CD14-positive monocyte (primary cell): ENCODE results near the gene PRDM10. TPM values are rescaled to one million over a fixed set of nuclear protein-coding genes. Genes with fewer than 3 reads are reported as not detected.

Source experiments
- DNase-seq, 3 donors: peaks; one replicate each; pipeline ENCODE4 v3.0.0-alpha.2; 2011 to 2022
- H2AFZ ChIP-seq: 2 replicates; pipeline ENCODE4 v1.6.0; 2012; ENCODE audit warnings: mild to moderate bottlenecking, low read depth, low read length, inconsistent platforms; ENCODE audit not compliant: insufficient read depth, poor library complexity, severe bottlenecking
- H3K27ac ChIP-seq, 2 donors: 1 replicate in 1 of 2; 2 replicates in 1 of 2; pipeline ENCODE4 v1.5.1; 2012 to 2013; ENCODE audit warnings: low read length in 2 of 2, control low read depth in 1 of 2, inconsistent platforms in 1 of 2, low read depth in 1 of 2, mild to moderate bottlenecking in 1 of 2
- H3K27me3 ChIP-seq, 2 donors: one replicate each; pipeline versions ENCODE4 v1.6.0 to v1.6.1; 2011 to 2013; ENCODE audit warnings: low read length in 2 of 2; ENCODE audit not compliant: control insufficient read depth in 2 of 2, insufficient read depth in 2 of 2
- H3K36me3 ChIP-seq, 2 donors: replicated peaks in 1 of 2; 1 replicate in 1 of 2; 2 replicates in 1 of 2; pipeline versions ENCODE4 v1.5.1 to v1.6.1; 2012 to 2013; ENCODE audit warnings: low read length in 2 of 2, control low read depth in 1 of 2, inconsistent platforms in 1 of 2, mild to moderate bottlenecking in 1 of 2; ENCODE audit not compliant: insufficient read depth in 2 of 2, control insufficient read depth in 1 of 2
- H3K4me1 ChIP-seq, 2 donors: 1 replicate in 1 of 2; 2 replicates in 1 of 2; pipeline versions ENCODE4 v1.5.1 to v1.6.1; 2012 to 2013; ENCODE audit warnings: low read length in 2 of 2, control low read depth in 1 of 2, inconsistent platforms in 1 of 2, mild to moderate bottlenecking in 1 of 2, moderate library complexity in 1 of 2; ENCODE audit not compliant: insufficient read depth in 2 of 2, control insufficient read depth in 1 of 2
- H3K4me2 ChIP-seq: replicated peaks from 2 replicates; pipeline ENCODE3; 2012; ENCODE audit warnings: low read length, moderate library complexity, mild to moderate bottlenecking; ENCODE audit not compliant: poor library complexity, severe bottlenecking; ENCODE audit errors: extremely low read depth
- H3K4me3 ChIP-seq, 3 experiments: fragments of 200-600 bp in 1 of 3; sonication (generic) in 1 of 3; replicated peaks in 1 of 3; 1 replicate in 2 of 3; 2 replicates in 1 of 3; pipeline ENCODE4 v1.5.1; 2011 to 2013; ENCODE audit warnings: low read length in 3 of 3, mild to moderate bottlenecking in 3 of 3, control low read depth in 2 of 3, low read depth in 2 of 3, inconsistent platforms in 1 of 3, moderate library complexity in 1 of 3
- H3K79me2 ChIP-seq: 2 replicates; pipeline ENCODE4 v1.6.0; 2012; ENCODE audit warnings: mild to moderate bottlenecking, control low read depth, inconsistent platforms, low read length, moderate library complexity; ENCODE audit not compliant: insufficient read depth
- H3K9ac ChIP-seq: 2 replicates; pipeline ENCODE4 v1.6.0; 2017; ENCODE audit warnings: low read length, mild to moderate bottlenecking; ENCODE audit not compliant: insufficient read depth, poor library complexity, severe bottlenecking
- H3K9me3 ChIP-seq, 2 donors: replicated peaks in 1 of 2; 1 replicate in 1 of 2; 2 replicates in 1 of 2; pipeline versions ENCODE4 v1.5.1 to v1.6.1; 2012 to 2013; ENCODE audit warnings: low read length in 2 of 2, control low read depth in 1 of 2; ENCODE audit not compliant: control insufficient read depth in 1 of 2, insufficient read depth in 1 of 2
- H4K20me1 ChIP-seq: 2 replicates; pipeline ENCODE4 v1.6.0; 2012; ENCODE audit warnings: mild to moderate bottlenecking, low read length, control low read depth, moderate library complexity; ENCODE audit not compliant: insufficient read depth
- H3K27ac Mint-ChIP-seq, 7 donors: one replicate each; pipeline ENCODE4 v1.8.0; 2020; ENCODE audit warnings: mild to moderate bottlenecking in 7 of 7, mixed read lengths in 7 of 7, moderate library complexity in 6 of 7, inconsistent platforms in 2 of 7
- H3K27me3 Mint-ChIP-seq, 3 donors: one replicate each; pipeline ENCODE4 v1.8.0; 2021 to 2022; ENCODE audit warnings: low read depth in 3 of 3, mild to moderate bottlenecking in 3 of 3, mixed read lengths in 3 of 3, moderate library complexity in 3 of 3, inconsistent platforms in 1 of 3
- H3K36me3 Mint-ChIP-seq, 2 donors: one replicate each; pipeline ENCODE4 v1.8.0; 2020; ENCODE audit warnings: mixed read lengths in 2 of 2, inconsistent platforms in 1 of 2, mild to moderate bottlenecking in 1 of 2
- H3K4me1 Mint-ChIP-seq: one replicate; pipeline ENCODE4 v1.8.0; 2020; ENCODE audit warnings: mild to moderate bottlenecking, mixed read lengths
- H3K4me3 Mint-ChIP-seq, 2 donors: one replicate each; pipeline ENCODE4 v1.8.0; 2020; ENCODE audit warnings: mild to moderate bottlenecking in 2 of 2, mixed read lengths in 2 of 2, moderate library complexity in 1 of 2
- H3K9me3 Mint-ChIP-seq, 7 donors: one replicate each; pipeline ENCODE4 v1.8.0; 2020 to 2022; ENCODE audit warnings: mixed read lengths in 7 of 7, mild to moderate bottlenecking in 6 of 7, moderate library complexity in 6 of 7, inconsistent platforms in 2 of 7
- CTCF ChIP-seq: fragments of 200-600 bp; IDR thresholded peaks from one replicate; pipeline ENCODE4 v1.8.0; 2022; ENCODE audit warnings: antibody characterized with exemption, mild to moderate bottlenecking
- WGBS: methylation state at CpG from one replicate; pipeline ENCODE4 v1.1.5; 2013; ENCODE audit warnings: missing lambda C conversion rate; ENCODE audit not compliant: insufficient coverage; 5-methylcytosine and 5-hydroxymethylcytosine counted together
- intact Hi-C, 2 donors: fragments of 100-400 bp; cut with micrococcal nuclease; formaldehyde crosslinking; loops; one replicate each; pipeline versions ENCODE4 v1.15.0 to v1.15.1; 2023
- polyA plus RNA-seq, 3 donors: library from polyadenylated mRNA; depleted of rRNA in 1 of 3; unstranded in 2 of 3; stranded (reverse) in 1 of 3; fragments of 300-500 nt in 2 of 3; fragments of >200 nt in 1 of 3; fragmentation: Illumina TruSeq in 2 of 3; gene quantifications; 1 replicate in 2 of 3; 2 replicates in 1 of 3; pipeline ENCODE4 v1.2.3, GENCODE V29; 2012 to 2021

The PRDM10 gene
- polyA plus RNA-seq, 3 donors, result 0.64 to 5.6 (median 1.1) TPM

GRCh38 chr11:129905402-129905801, 97.2 kb downstream of the PRDM10 start:
- no peaks in the 10 kb centered on the region for H3K9me3 ChIP-seq
- Mint-ChIP-seq H3K36me3 (peaks cover 66 to 87% of the 10 kb centered on the region in 2 donors), H3K27me3 (no peaks in the 10 kb centered on the region), H3K9me3 (no peaks in the 10 kb centered on the region), H3K4me1 (peaks cover 1% of the 10 kb centered on the region), H3K4me3 (no peak overlapping the region), H3K27ac (no peak overlapping the region)
- no peak overlapping the region for H3K27ac ChIP-seq
- no peak for DNase-seq
- intact Hi-C loops, result no loop called here
- 100% methylated on average over 6 of the region's 8 CpGs for WGBS
- H3K4me1 ChIP-seq, result no peaks in the 10 kb centered on the region
- no peak overlapping the region for H3K9ac ChIP-seq
- H3K4me2 ChIP-seq, result no peak overlapping the region
- H3K79me2 ChIP-seq, result no peaks in the 10 kb centered on the region
- peaks cover 18 to 92% of the 10 kb centered on the region in 2 donors for H3K36me3 ChIP-seq
- no peaks in the 10 kb centered on the region for H3K27me3 ChIP-seq
- no peak for TF ChIP-seq CTCF
- no peak overlapping the region for H3K4me3 ChIP-seq
- H2AFZ ChIP-seq, result no peak overlapping the region
- H4K20me1 ChIP-seq, result no peaks in the 10 kb centered on the region

- Mint-ChIP-seq H3K27ac (peak overlapping the region; percentile 75 to 94 (median 86)), H3K4me1 (peaks cover 22% of the 10 kb centered on the region), H3K4me3 (peak overlapping the region; percentile 94), H3K27me3 (peaks cover 0 to 3% (median 0%) of the 10 kb centered on the region in 3 donors), H3K9me3 (no peaks in the 10 kb centered on the region), H3K36me3 (peaks cover 33 to 42% of the 10 kb centered on the region in 2 donors)
- DNase-seq, result peak; percentile 4 to 36 (median 11)
- H3K4me2 ChIP-seq, result peak overlapping the region; percentile 80
- H3K79me2 ChIP-seq, result peaks cover 26% of the 10 kb centered on the region
- intact Hi-C loops, result loop anchor here in 1 of 2 donors (5.0 to 10.0 kb wide), 2 partner anchors 614 to 1019 kb away; partner anchors contain the start of gene SNX19
- no peak for TF ChIP-seq CTCF
- peak overlapping the region; percentile 97 for H2AFZ ChIP-seq
- H3K27me3 ChIP-seq, result no peaks in the 10 kb centered on the region
- 29% methylated on average over 1 of the region's 9 CpGs for WGBS
- H3K4me3 ChIP-seq, result peak overlapping the region; percentile 54 to 89 (median 88)
- H3K9ac ChIP-seq, result peak overlapping the region; percentile 89
- peaks cover 10% of the 10 kb centered on the region for H4K20me1 ChIP-seq
- peaks cover 14 to 23% of the 10 kb centered on the region in 2 donors for H3K4me1 ChIP-seq
- H3K27ac ChIP-seq, result peak overlapping the region; percentile 5 to 88
- peaks cover 14 to 45% of the 10 kb centered on the region in 2 donors for H3K36me3 ChIP-seq
- H3K9me3 ChIP-seq, result no peaks in the 10 kb centered on the region
Measured at GRCh38 chr11:129896062-129896461, 106.6 kb downstream of the PRDM10 start.
